ENCODE data around the gene AREG. TPM values are rescaled to one million over a fixed set of nuclear protein-coding genes. Genes with fewer than 3 reads are reported as not detected.

AREG gene
- total RNA-seq, 1 experiment from 2014 or later = 0.54 TPM

- DNase-seq (ENCODE audit: low read depth, low spot score) (no peak), ATAC-seq (no peak)
- no TSS peak for BruUV-seq (replicated peaks)
- H3K4me3 ChIP-seq (ENCODE audit: low read depth in 2 of 2, low read length in 2 of 2) = no peak overlapping the region
- intact Hi-C loops (cut with micrococcal nuclease; ENCODE audit: unreplicated experiment) = no loop called here
- in situ Hi-C loops (cut with HindIII; ENCODE audit: low pct_unique_long_range_greater_than_20kb, low sequenced_read_pairs) = no loop called here
- no peak for TF ChIP-seq TCF7L2 (IDR thresholded peaks at IDR 0.05; ENCODE audit: low read depth, low read length)
- TF ChIP-seq CTCF (IDR thresholded peaks at IDR 0.05) = no peak
- TF ChIP-seq POLR2AphosphoS5 (IDR thresholded peaks at IDR 0.05; ENCODE audit: low read depth, low read length) = no peak
- no peak for TF ChIP-seq REST (IDR thresholded peaks at IDR 0.05; ENCODE audit: insufficient read depth in 1 of 2, low read depth in 2 of 2, low read length in 1 of 2)
- no peak for TF ChIP-seq SIN3A (IDR thresholded peaks at IDR 0.05; ENCODE audit: borderline replicate concordance, insufficient read depth, low read depth, low read length)
- H3K27ac ChIP-seq (ENCODE audit: low read length) = no peak overlapping the region
- CTCF ChIA-PET = no interaction called here
- H3K9me3 ChIP-seq (ENCODE audit: control insufficient read depth, insufficient read depth, low read depth, low read length) = no peaks in the 10 kb centered on the region
- H3K4me1 ChIP-seq (ENCODE audit: control insufficient read depth, insufficient read depth, low read length) = no peaks in the 10 kb centered on the region
- H3K27me3 ChIP-seq (ENCODE audit: control insufficient read depth, insufficient read depth, low read length) = no peaks in the 10 kb centered on the region
- POLR2A ChIA-PET = no interaction called here
- H3K36me3 ChIP-seq (ENCODE audit: control insufficient read depth, insufficient read depth, low read length) = no peaks in the 10 kb centered on the region
Observed at GRCh38 chr4:74413265-74413664, 31.7 kb upstream of the AREG start.

GRCh38 chr4:74414149-74414809 is 30.7 kb upstream of the AREG start:
- intact Hi-C loops (cut with micrococcal nuclease; ENCODE audit: unreplicated experiment) (no loop called here), in situ Hi-C loops (cut with HindIII; ENCODE audit: low pct_unique_long_range_greater_than_20kb, low sequenced_read_pairs) (no loop called here)
- no peak for TF ChIP-seq TCF7L2 (IDR thresholded peaks at IDR 0.05; ENCODE audit: low read depth, low read length)
- no peak for TF ChIP-seq CTCF (IDR thresholded peaks at IDR 0.05)
- no peak for TF ChIP-seq REST (IDR thresholded peaks at IDR 0.05; ENCODE audit: insufficient read depth in 1 of 2, low read depth in 2 of 2, low read length in 1 of 2)
- TF ChIP-seq SIN3A (IDR thresholded peaks at IDR 0.05; ENCODE audit: borderline replicate concordance, insufficient read depth, low read depth, low read length) = no peak
- no peak for TF ChIP-seq POLR2AphosphoS5 (IDR thresholded peaks at IDR 0.05; ENCODE audit: low read depth, low read length)
- DNase-seq (ENCODE audit: low read depth, low spot score) (no peak), ATAC-seq (no peak)
- BruUV-seq (replicated peaks) = no TSS peak
- Histone ChIP-seq H3K9me3 (ENCODE audit: control insufficient read depth, insufficient read depth, low read depth, low read length) (no peaks in the 10 kb centered on the region), H3K36me3 (ENCODE audit: control insufficient read depth, insufficient read depth, low read length) (no peaks in the 10 kb centered on the region), H3K27me3 (ENCODE audit: control insufficient read depth, insufficient read depth, low read length) (no peaks in the 10 kb centered on the region), H3K27ac (ENCODE audit: low read length) (no peak overlapping the region), H3K4me3 (ENCODE audit: low read depth in 2 of 2, low read length in 2 of 2) (no peak overlapping the region), H3K4me1 (ENCODE audit: control insufficient read depth, insufficient read depth, low read length) (no peaks in the 10 kb centered on the region)
- ChIA-PET POLR2A (no interaction called here), CTCF (no interaction called here)

Measured in Panc1 (cell line).